ENCODE results near the gene CLBA1. TPM values are rescaled to one million over a fixed set of nuclear protein-coding genes. Genes with fewer than 3 reads are reported as not detected.

Gene CLBA1
- total RNA-seq, 1 donor from 2014 or later: 10.2 TPM

- Mint-ChIP-seq H3K27ac (no peak overlapping the region), H3K4me1 (no peaks in the 10 kb centered on the region), H3K36me3 (no peaks in the 10 kb centered on the region)
Observed at GRCh38 chr14:104954746-104955395, 30.7 kb upstream of the CLBA1 start.

DNA sequence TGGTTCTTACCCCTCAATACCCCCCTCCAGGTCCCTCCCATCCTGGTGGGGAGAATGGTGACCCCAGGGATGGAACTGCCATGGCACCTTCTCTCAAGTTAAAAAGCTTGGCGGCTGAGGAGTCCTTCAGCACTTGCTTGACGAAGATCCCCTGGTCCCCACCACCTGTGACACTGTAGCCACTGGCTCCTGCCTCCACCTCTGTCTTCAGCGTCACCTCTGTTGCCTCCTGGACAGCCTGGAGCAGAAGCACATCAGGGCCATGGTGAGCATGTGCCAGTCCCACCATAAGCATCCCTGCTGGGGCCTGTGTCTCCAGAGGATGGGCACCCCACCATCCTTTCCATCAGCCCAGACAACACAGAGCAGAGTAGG is 30.2 kb upstream of the CLBA1 start:
- TF ChIP-seq, protein P1, sequence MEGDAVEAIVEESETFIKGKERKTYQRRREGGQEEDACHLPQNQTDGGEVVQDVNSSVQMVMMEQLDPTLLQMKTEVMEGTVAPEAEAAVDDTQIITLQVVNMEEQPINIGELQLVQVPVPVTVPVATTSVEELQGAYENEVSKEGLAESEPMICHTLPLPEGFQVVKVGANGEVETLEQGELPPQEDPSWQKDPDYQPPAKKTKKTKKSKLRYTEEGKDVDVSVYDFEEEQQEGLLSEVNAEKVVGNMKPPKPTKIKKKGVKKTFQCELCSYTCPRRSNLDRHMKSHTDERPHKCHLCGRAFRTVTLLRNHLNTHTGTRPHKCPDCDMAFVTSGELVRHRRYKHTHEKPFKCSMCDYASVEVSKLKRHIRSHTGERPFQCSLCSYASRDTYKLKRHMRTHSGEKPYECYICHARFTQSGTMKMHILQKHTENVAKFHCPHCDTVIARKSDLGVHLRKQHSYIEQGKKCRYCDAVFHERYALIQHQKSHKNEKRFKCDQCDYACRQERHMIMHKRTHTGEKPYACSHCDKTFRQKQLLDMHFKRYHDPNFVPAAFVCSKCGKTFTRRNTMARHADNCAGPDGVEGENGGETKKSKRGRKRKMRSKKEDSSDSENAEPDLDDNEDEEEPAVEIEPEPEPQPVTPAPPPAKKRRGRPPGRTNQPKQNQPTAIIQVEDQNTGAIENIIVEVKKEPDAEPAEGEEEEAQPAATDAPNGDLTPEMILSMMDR (IDR thresholded peaks at IDR 0.05; ENCODE audit: unreplicated experiment): no peak
- no peaks in the 10 kb centered on the region for H3K9me3 Mint-ChIP-seq
- H3K4me3 Mint-ChIP-seq: no peak overlapping the region
- no peaks in the 10 kb centered on the region for H3K4me1 Mint-ChIP-seq
- no peak overlapping the region for H3K27ac Mint-ChIP-seq
- no peak for DNase-seq (ENCODE audit: low spot score in 2 of 2, unreplicated experiment in 2 of 2)
- H3K27me3 Mint-ChIP-seq (ENCODE audit: low read depth): peaks cover 37% of the 10 kb centered on the region
- H3K36me3 Mint-ChIP-seq: no peaks in the 10 kb centered on the region

More at GRCh38 chr14:104954746-104955395, 30.7 kb upstream of the CLBA1 start:
- H3K9me3 Mint-ChIP-seq: no peaks in the 10 kb centered on the region
- TF ChIP-seq, protein P1 (IDR thresholded peaks at IDR 0.05; ENCODE audit: unreplicated experiment): no peak
- no peak for DNase-seq (ENCODE audit: low spot score in 2 of 2, unreplicated experiment in 2 of 2)
- peaks cover 34% of the 10 kb centered on the region for H3K27me3 Mint-ChIP-seq (ENCODE audit: low read depth)
- H3K4me3 Mint-ChIP-seq: no peak overlapping the region

- TF ChIP-seq, protein P1 (IDR thresholded peaks at IDR 0.05; ENCODE audit: unreplicated experiment): no peak
- H3K27me3 Mint-ChIP-seq (ENCODE audit: low read depth): peaks cover 40% of the 10 kb centered on the region
- DNase-seq (ENCODE audit: low spot score in 2 of 2, unreplicated experiment in 2 of 2): no peak
- H3K4me1 Mint-ChIP-seq: no peaks in the 10 kb centered on the region
- H3K27ac Mint-ChIP-seq: no peak overlapping the region
- no peaks in the 10 kb centered on the region for H3K9me3 Mint-ChIP-seq
- no peaks in the 10 kb centered on the region for H3K36me3 Mint-ChIP-seq
- H3K4me3 Mint-ChIP-seq: no peak overlapping the region
Observed at GRCh38 chr14:104956290-104956890, 29.2 kb upstream of the CLBA1 start.

- peaks cover 44% of the 10 kb centered on the region for H3K27me3 Mint-ChIP-seq (ENCODE audit: low read depth)
- H3K27ac Mint-ChIP-seq: no peak overlapping the region
Observed at GRCh38 chr14:104957146-104958113, 28.2 kb upstream of the CLBA1 start.

GRCh38 chr14:104964546-104964945 is 21.0 kb upstream of the CLBA1 start:
- Mint-ChIP-seq H3K9me3 (no peaks in the 10 kb centered on the region), H3K27me3 (ENCODE audit: low read depth) (peaks cover 11% of the 10 kb centered on the region), H3K4me1 (peaks cover 18% of the 10 kb centered on the region), H3K27ac (no peak overlapping the region), H3K4me3 (no peak overlapping the region), H3K36me3 (no peaks in the 10 kb centered on the region)
- no peak for DNase-seq (ENCODE audit: low spot score in 2 of 2, unreplicated experiment in 2 of 2)
- TF ChIP-seq, protein P1 (IDR thresholded peaks at IDR 0.05; ENCODE audit: unreplicated experiment): no peak

More at GRCh38 chr14:104957146-104958113, 28.2 kb upstream of the CLBA1 start:
- H3K36me3 Mint-ChIP-seq: no peaks in the 10 kb centered on the region
- no peak for DNase-seq (ENCODE audit: low spot score in 2 of 2, unreplicated experiment in 2 of 2)
- TF ChIP-seq, protein P1 (IDR thresholded peaks at IDR 0.05; ENCODE audit: unreplicated experiment): no peak
- no peak overlapping the region for H3K4me3 Mint-ChIP-seq
- H3K4me1 Mint-ChIP-seq: no peaks in the 10 kb centered on the region
- no peaks in the 10 kb centered on the region for H3K9me3 Mint-ChIP-seq

All from mesothelial cell of epicardium (in vitro differentiated cells).